Measurements from ENCODE around the gene CPM.

CPM gene

DNA sequence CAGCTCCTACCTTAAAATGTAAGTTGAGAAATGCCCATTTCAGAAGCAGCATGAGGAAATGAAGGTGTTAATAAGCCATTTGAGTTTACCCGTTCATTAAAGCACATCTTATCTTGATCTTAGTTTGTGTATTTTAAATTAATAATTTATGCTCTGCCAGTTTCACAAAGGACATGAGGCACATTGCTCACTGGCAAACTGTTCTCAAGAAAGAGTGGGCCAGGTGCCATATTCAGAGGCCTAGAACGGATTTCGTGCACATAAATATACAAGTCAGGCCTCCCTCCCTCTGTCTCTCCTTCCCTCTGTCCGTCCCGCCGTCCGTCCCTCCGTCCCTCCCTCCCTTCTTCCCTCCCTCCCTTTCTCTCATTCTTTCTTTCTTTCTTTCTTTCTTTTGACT is 29.5 kb downstream of the CPM start:
- DNase-seq = no peak

DNA sequence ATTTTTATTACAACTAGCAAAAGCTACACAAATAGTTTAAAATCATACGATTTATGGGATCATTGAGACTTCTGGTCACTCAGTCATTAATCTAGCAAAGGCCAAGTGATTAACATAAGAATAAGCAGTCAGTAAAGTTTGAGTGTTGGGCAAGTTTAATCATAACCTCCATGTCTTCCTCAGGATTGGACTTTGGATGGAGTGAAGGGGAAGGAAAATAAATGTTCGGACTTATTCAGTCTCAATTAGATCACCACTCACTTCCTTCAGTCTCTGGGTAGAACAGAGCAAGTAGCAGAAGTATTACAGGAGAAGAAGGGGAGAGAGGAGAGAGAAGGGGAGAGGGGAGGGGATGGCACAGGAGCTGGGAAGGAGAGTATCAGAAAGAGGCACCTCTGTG is 31.4 kb downstream of the CPM start:
- no peak for DNase-seq

DNA sequence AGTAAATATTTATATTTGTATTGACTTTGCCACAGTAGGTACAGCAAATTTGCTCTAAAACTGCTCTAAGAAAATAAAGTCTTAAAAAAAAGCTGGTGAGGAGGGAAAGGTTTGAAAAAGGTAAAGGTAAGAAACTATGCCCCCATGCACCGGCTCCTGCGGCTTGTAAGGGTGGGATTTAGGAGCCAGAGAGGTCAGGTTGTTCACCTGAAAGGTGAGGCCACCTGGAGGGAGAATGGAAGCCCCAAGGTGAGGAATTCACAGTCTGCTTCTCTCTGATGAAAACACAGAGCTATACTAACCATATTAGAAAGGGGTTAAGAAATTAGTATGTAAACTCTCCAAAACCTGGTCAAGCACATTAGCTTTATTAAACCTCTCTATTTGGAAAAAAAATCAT is 31.8 kb downstream of the CPM start:
- no peak for DNase-seq

DNA sequence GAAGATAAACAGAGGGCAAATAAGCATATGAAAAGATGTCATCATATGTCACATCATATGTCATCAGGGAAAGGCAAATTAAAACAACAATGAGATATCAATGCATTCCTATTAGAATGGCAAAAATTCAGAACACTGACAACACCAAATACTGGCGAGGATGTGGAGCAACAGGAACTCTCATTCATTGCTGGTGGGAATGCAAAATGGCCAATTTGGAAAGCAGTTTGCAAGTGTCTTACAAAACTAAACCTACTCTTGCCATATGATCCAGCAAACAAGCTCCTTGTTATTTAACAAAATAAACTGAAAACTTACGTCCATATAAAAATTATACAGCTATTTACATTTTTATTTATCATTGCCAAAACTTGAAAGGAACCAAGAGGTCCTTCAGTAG is 32.7 kb downstream of the CPM start:
- no peak for DNase-seq

DNA sequence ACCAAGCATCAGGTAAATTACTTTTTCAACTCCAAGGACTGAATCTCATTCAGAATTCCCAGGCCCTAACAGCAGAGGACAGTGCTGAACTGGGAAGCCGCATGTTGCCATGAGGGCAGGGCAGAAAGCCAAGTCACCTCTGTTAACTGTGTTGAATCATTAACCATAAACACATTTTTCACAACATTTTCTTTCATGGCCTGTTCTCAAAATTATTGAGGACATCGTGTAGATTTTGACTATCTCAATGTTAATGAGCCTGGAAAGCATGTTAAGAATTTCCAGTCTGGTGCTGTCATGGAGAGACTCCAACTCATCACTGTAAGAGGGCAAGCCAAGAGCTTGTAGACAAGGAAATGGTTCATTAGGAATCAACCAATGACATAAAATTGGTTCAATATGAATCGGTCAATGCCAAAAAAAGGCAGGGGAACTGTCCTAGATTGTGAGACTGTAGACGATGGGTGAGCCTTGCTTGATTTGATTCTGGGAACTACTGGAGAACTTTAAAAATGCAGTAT is 33.7 kb downstream of the CPM start:
- no peak for DNase-seq

DNA sequence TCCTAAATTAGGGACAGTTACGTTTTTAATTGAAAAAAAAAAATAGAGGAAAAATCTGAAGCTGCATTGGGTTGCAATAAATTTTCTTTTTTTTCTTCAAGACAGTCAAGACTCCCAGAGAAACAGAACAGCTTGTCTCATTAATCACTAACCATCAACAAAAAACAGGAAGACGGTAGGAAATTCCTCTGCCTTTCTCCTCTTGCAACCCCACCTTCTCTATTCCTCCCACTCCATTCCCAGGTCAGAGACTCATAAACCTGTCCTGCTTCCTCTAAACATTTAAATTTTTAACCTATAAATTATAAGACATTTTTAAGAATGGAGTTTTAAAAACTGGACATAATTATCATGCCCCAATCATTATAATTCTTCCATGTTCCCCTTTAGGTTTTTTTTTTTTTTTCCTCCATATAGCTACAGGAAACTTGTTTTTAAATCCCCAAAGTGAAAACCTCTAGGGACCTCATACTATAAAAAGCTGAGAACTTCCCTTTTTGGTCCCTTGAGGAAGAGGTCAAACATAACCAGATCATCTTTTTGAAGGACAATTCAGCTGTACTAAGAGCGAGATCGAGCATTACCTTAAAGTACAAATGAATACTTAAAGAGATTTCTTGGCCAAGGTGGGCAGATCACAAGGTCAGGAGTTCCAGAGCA is 36.0 kb downstream of the CPM start:
- no peak for DNase-seq

DNA sequence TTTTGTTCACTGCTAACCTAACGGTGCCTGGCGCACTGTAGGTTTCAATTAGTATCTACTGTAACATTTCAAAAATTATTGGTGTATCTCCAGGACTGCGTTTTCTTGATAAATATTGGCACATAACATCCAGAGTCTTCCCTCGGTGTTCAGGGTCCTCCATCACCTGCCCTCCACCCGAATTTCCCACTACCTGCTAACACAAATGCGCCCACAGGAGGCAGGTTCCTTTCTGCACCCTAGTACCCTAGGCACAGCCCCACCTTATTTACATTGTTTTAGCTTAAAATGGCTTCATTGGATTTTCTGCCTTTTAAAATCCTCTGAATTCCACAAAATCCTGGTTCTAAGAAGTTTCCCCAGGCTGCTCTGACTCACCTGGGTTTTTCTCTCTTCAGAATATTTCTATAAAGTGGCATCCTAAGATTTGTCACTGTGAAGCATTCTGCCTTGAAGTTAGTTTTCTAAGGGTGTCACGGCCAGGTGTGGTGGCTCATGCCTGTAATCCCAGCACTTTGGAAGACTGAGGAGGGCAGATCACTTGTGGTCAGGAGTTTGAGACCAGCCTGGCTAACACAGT is 38.6 kb downstream of the CPM start:
- no peak for DNase-seq

DNA sequence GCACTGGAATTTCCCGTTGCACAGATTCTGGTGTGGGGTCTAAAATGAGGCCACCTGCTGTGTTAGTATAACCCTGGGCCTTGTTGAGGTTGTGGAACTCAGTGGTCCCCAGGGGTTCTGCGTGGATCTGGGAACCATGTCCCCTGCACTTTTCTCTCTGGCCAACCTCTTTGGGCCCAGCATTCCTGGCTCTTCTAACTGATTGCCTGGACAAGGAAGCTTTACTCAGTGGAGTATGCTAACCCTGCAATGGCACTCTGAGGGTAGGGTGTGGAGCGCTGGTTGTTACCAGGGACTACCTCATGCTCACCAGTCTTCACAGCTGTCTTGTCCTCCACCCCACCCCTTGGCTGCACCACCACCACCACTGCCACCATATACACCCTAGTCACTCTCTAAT is 39.2 kb downstream of the CPM start:
- DNase-seq = no peak

DNA sequence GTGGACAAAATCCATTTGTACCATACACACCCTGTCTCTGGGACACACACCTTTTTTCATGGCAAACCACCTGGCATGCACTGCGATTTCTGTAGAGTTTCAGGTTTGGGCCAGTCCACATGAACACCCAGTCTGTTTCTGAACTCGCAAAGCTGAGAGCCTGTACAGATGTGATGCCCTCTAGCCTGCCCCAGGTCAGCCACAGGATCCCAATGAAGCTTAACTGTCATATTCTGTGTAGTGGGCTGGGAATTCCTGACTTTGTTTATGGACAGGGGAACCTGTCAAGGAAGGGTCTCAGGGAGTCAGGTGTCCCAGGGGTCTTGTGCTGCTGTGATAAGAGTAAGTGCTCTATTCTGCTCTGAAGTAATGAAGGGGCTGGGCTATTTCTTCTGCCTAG is 39.8 kb downstream of the CPM start:
- no peak for DNase-seq

DNA sequence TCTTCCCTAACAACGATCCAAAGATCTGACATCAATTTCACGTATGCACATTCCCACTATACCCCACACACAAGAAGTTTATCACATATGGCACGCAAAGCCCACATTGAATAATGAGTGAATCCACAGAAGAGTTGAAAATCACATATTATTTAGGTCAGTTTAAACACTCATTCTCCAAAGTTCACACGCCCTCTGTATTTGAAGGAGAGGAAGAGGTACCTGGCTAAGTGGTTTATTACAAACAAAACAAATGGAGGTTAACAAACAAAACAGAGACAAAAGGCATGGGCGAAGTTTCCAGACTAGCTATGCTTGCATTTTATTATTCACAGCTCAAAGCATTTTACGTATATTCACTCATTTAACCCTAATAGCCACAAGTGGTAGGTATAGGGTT is 41.8 kb downstream of the CPM start:
- no peak for DNase-seq

DNA sequence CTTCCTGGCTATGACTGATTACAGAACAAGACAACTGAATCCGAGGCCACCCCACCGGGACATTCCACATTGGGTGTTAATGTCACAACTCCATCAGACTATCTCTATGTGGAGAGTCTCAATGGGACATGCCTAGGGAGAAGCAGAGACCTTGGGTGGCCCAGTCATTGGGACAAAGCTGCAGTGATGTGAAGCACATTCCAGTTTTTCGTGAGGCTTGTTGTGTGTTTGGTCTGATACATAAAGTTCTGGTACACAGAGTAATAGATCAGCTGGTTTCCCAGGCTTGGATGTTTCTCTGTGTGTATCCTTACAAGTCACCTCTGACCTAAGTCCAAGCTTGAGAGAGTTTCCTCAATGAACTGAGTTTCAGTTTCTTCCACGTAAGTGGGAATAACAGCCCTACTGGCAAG is 42.3 kb downstream of the CPM start:
- no peak for DNase-seq

DNA sequence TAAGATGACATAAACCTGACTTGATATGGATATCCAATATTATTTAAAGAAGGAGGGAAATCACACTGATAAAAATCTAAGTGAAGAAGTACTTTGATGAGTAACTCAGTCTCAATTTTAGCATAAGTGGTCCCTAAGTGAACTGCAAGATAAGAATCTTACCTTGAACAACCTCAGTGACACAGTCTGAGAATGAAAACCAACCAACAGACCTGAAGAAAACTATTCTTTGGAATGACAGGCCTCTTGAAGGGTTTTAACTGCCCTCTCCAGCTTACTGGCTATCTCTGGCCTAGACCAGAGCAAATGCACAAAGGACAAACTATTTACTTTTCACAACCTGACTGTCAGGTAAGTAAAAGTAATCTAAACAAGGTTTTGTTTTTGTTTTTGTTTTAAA is 44.7 kb downstream of the CPM start:
- DNase-seq = no peak

DNA sequence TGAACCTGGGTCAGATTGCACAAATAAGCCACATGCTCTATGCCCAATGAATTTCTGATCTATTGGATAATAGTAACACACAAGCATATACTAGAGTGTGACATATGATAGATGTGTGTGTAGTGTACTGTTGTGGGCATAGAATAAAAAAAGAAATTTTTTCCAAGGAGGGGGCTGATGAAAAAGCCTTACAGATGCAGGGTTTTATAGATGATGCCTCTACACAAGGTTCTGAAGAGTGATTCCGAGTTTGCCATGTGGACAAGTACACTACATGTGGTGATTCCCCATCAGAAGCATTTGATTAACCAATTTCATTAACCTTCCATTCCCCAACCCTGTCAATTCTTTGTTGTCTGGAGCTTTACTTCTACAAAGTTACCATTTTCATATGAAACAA is 45.3 kb downstream of the CPM start:
- DNase-seq = no peak

DNA sequence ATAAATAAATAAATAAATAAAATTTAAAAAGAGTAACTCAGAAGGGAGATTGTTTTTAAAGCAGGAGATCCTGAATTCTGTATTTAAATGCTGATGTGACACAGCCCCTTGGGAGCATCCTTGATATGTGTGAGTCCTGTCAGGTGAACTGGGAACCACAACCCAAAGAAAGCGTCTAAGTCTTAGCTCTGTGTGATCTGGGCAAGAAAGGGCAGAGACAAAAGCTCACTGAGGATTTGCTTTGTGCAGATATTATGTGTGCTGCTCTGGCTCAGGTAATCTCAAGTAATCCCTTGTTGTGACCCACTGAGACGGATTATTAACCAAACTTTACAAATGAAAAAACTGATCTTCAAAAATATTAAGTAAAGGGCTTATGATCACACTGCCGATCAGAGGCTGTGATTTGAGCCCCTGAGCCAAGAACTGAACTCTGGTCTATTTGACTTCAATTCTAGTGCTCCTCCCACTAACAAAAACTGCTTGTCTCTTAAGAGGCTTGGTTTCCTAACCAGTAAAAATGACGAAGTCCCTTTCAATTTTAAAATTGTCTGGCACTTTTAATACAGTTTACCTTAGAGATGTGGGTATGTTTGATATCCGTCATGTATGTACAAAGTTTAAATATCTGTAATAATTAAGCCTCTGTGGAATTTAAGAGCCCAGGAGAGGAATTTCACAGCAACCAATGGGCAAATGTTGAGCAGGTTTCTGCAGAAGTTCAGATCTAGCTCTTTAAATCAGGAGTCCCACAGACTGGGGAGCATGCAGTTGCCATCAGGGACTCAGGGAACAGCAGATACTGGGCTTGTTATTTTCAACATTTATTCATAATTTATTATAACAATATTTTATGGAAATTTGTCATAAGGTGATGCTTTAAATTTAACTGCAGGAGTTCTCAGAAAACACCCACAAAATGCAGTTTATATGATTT is 46.1 kb downstream of the CPM start:
- DNase-seq = no peak

DNA sequence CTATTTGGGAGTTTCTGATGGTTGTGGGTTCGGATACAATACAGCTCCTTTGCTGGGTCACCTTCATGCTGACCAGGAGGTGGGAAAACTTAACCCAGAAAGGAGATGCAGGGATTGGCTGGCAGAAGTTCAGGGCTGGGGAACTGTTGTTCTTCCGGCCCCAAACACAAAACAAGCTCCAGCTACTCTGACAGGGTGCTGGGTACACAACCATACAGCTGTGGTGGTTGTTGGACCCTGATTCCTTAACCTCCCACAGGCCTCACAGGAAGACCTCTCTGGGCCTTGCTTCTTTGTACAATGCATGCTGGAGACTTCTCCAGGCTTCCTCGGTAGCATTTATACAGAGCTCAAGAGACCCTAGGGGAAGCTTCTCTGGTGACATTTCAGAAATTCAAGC is 47.6 kb downstream of the CPM start:
- no peak for DNase-seq

DNA sequence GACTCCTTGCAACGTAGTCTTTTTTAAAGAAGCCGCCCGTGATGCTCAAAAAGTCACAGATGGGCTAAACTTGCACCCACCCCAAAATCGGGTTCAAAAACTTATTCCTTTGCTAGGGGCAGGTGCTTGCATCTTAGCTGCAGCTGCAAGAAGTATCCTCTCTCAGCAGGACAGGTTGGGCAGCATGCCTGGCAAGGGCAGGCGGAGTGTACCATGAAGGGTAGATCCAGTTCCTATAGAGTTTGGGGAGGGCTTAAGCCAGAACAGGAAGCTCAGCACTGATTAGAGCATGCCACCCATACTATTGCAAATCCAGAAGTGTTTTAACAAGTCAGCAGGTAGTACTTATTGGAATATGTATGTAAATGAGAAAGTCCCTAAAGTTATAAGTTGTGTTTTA is 48.7 kb downstream of the CPM start:
- no peak for DNase-seq

DNA sequence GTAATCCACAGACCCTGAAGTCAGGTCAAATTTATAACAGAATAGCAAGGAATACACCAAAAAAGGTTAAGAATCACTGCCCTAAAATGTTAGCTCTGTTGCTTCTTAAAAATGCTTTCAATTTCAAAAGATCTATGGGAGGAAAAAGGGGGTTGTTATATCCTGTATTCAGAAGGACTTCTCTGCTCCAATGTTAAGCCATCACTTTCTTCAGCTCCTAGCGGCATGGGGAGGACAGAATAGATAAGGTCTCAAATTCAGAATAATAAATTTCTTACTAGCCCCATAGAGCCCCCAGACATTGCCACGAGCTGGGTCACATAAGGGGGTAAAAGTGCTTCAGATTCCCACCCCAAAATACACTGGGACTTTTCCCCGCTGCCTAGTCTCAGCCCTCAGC is 49.8 kb downstream of the CPM start:
- no peak for DNase-seq

DNA sequence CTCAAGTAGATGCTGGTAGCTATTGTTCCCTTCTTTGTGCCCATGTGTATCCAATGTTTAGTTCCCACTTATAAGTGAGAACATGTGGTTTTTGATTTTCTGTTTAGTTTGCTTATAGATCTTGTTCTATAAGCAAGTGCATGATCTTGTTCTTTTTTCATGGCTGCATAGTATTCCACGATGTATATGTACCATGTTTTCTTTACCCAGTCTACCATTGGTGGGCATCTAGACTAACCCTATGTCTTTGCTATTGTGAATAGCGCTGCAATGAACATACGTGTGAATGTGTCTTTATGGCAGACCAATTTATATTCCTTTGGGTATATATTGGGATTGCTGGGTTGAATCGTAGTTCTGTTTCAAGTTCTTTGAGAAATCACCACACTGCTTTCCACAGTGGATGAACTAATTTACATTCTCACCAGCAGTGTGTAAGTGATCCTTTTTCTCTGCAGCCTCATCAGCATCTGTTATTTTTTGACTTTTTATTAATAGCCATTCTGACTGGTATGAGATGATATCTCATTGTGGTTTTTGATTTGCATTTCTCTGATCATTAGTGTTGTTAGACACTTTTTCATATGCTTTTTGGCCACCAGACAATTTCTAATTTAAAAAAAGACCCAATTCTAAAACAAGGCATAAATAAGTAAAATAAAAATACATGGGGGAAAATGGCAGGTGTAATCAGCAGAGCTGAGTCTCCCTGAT is 50.6 kb downstream of the CPM start:
- no peak for DNase-seq

DNA sequence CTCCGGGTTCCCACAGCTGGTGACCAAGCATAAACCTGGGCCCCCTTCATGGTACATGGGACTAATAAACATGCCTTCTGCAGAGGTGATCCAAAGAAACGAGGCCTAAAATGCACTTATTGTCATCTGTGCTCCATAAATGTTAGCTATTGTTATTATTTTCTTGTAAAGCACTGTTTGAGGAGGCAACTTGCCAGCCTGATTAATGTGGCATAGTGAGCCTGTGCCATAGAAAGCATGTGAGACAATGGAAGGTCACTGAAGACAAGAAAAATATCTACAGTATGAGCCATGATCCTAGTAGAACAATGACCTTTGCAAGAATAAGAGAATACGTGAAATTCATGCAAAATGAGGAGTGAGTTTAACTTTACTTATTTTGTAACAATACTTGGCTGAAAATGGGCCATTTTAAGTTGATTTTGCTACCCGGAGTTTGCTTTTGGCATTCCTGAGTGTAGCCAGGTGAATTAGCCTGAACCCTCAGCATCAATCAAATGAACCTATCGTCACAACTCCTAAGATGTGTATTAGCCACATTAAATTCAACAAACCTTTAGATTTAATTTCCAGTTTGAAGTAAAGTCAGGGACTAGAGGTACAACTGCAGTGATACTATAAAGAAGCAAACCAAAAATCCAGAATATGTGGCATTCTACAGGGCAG is 52.2 kb downstream of the CPM start:
- no peak for DNase-seq

DNA sequence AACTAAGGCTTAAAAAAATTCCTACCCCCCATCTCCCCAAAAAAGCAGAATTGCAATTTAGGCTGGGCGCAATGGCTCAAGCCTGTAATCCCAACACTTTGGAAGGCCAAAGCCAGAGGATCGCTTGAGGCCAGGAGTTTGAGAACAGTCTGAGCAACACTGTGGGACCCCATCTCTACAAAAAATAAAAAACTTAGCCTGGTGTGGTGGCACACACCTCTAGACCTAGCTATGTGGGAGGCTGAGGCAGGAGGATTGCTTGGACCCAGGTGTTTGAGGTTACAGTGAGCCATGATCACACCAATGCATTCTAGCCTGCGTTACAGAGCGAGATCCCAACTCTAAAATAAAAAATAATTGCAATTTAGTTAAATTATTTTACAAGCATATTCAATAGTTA is 54.1 kb downstream of the CPM start:
- no peak for DNase-seq

DNA sequence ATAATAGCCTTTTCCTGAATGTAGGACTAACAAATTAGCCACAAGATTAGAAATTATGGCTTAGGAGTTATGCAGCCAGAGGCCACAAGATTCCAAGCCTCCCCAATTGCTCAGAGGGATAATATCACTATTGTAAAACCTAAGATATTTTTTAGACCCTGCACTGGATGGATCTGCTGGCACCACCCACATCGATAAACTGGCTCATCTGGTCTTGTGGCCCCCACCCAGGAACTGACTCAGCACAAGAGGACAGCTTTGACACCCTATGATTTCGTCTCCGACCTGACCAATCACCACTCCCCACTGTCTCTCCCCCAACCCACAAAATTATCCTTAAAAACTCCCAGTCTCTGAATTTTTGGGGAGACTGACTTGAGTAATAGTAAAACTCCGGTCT is 54.7 kb downstream of the CPM start:
- DNase-seq = no peak

DNA sequence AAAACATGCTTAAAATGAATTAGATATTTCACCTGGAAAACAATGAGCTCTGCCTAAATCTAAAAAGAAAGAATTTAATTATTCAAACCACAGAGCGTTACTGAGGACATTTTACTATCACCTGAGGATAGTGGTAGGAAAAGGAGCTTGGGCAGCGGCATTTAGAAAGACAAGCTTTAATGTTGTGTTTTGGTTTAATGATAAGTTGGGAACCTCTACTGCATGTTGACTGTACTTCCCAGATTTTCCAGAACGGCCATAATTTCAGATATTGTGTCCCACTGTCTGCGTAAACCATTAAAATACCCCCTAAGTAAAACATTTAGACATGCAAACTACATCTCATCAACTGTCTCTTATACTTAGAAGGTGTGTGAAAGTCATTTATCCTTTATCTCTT is 55.4 kb downstream of the CPM start:
- DNase-seq = no peak

DNA sequence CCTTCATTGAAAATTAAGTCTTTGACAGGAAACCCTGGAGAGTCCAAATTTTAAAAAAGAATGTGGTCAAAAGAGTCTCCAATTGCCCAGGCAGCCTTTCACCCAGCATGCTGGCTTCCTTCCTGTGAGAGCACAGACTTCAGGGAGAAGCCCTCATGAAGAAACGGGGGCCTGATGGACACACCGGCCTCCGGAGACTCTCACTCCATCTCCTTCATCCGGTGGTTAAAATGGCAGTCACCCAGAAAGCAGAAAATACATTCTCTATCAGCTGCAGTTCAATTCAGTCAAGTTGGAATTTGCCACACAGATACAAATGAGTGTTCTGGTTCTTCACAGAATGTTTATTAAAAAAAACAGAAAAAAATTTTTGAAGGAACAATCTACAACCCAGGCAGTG is 56.5 kb downstream of the CPM start:
- DNase-seq = no peak
